Mesenteric fat pad (tissue), 1 donor: ENCODE measurements around the gene CSGALNACT2. TPM values are rescaled to one million over a fixed set of nuclear protein-coding genes. Genes with fewer than 3 reads are reported as not detected.
"Not testable (repeated sequence)": the region's sequence is repeated elsewhere in the genome, so short reads cannot be mapped to it uniquely, and the experiment has no call there.

ENCODE experiments used
- DNase-seq: peaks from one replicate; pipeline ENCODE4 v3.0.0-alpha.2; 2020; ENCODE audit warnings: low spot score
- total RNA-seq: library from RNA; stranded (reverse); fragmentation: NEBNext Ultra II Directional; extraction: Animal tissue kit (Norgen Biotek cat#: 25700); gene quantifications from one replicate; pipeline ENCODE4 v1.2.1, GENCODE V29; 2021
- donor health status: DM: yes; HTN: yes; CAD: no.

Gene CSGALNACT2
- total RNA-seq, 1 donor from 2014 or later: 31.0 TPM

DNA sequence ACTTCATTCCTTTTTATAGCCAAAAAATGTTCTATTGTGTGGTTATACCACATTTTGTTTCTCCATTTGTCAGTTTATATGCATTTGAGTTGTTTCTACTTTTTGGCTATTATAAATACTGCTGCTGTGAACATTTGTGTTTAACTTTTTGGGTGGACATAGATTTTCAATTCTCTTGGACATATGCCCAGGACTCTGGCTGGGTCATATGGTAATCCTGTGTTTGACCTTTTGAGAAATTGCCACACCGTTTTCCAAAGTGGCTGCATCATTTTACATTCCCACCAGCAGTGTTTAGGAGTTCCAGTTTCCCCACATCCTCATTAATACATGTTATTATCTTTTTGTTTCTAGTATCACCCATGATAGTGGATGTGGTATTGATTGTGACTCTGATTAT is 39.4 kb downstream of the CSGALNACT2 start:
- no peak for DNase-seq

- no peak for DNase-seq
Observed at GRCh38 chr10:43181146-43181545, 42.9 kb downstream of the CSGALNACT2 start.

DNA sequence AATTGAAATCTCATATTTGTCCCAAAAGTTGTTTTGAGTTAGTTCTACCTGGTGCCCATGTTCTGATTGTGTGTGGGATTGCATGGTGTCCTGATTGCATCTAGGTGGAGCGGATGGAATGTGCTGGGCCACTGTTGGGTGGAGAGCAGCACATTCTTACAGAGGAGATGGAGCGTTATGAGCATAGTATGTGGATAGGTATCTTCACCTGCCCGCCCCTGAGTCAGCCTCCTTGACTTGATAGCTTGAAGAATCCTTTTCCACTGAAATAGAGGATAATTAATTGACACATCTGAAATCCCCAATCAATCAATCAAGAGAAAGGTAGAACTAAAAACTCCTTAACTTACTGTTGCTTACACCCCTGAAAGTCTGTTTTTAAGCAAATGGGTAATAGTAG is 45.5 kb downstream of the CSGALNACT2 start:
- DNase-seq: not testable (repeated sequence)

- DNase-seq: no peak
Observed at GRCh38 chr10:43186150-43186549, 47.9 kb downstream of the CSGALNACT2 start.

DNA sequence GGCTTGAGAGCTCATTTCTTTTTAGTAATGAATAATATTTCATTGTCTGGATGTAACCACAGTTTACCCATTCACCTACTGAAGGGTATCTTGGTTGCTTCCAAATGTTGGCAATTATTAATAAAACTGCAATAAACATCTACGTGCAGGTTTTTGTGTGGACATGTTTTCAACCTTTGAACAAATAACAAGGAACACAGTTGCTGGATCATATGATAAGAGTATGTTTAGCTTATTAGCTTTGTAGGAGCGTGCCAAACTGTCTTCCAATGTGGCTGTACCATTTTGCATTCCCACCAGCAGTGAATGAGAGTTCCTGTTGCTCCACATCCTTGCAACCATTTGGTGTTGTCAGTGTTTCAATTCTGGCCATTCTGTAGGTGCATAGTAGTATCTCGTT is 49.0 kb downstream of the CSGALNACT2 start:
- no peak for DNase-seq

- no peak for DNase-seq
Observed at GRCh38 chr10:43188702-43189101, 50.5 kb downstream of the CSGALNACT2 start.

- no peak for DNase-seq
Observed at GRCh38 chr10:43190289-43190688, 52.0 kb downstream of the CSGALNACT2 start.

DNA sequence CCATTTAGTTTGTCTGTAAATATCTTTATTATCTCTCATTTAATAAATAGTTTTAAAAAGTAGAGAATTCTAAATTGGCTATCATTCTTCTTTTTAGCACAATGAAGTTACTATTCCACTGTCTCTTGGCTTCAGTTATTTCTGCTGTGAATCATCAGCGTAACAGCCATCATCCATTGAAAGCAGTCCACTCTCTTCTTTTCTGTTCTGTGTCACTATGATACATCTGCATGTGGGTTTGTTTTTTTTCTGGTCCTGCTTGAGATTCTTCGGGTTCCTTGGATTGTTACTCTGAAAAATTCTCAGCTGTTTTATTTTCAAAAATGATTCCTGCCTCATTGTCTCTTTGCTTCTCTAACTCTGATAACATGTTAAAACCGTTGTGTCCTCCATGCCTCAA is 52.5 kb downstream of the CSGALNACT2 start:
- DNase-seq: no peak

DNA sequence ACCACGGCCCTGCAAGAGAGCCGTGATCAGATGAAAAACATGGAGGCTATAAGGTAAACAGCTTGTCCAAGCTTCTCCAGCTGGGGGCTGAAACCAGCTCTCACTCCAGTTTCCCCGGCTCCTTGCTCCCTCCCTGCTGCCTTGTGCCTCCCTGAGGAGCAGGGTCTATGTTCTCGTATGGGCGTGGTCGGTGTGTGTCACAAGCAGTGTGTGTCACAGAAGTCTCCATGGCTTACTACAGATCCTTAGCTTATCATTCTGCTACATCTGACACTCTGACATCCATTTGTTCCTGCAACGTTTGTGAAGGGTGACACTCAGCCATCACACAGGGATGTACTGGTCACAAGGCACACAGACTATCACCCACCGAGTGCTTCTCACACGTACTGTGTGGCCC is 54.6 kb downstream of the CSGALNACT2 start:
- no peak for DNase-seq

DNA sequence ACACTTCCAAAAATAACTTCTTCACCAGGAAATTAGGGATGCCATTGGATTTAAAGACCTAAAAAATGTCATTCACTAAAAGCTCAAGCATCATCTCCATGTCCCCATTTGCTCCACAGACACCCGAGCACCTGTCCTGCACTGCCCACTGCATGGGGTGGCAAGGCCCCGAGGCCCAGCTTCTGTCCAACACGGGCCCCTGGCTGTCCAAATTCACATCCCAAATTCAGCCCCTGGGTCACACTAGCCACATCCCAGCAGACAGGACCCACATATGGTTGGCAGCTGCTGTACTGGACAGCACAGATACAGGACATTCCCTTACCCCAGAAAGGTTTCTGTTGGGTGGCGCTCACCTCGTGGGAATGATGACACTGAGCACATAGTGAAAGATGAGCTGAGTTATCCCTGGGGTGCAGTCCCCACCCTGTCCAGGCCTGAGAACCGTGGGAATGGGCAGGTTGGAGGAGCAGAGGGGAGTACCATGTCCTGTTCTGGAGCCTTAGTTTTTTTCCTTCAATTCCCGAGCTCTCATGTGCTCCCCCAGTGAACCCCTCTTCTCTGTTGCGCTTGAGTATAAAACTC is 55.3 kb downstream of the CSGALNACT2 start:
- no peak for DNase-seq

- no peak for DNase-seq
Observed at GRCh38 chr10:43194266-43194665, 56.0 kb downstream of the CSGALNACT2 start.

DNA sequence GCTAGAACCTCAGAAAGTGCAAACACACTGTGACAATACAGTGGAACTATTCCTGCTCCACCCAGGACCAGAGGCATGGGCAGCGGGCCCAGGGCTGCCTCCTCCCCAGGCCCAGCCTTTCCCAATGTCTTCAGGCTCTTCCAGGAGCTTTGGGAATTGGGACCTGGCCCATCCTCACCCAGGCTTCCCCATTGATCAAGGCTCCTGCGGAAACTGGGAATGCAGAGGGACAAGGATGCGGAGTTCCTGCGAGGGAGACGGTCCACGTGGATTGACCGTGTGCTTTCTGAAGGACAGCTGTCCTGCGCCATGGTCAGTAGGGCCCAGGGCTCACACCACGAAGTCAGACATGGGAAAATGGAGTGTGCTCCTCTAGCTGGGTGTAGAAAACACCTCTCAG is 56.6 kb downstream of the CSGALNACT2 start:
- DNase-seq: no peak

- no peak for DNase-seq
Observed at GRCh38 chr10:43195557-43195956, 57.3 kb downstream of the CSGALNACT2 start.

DNA sequence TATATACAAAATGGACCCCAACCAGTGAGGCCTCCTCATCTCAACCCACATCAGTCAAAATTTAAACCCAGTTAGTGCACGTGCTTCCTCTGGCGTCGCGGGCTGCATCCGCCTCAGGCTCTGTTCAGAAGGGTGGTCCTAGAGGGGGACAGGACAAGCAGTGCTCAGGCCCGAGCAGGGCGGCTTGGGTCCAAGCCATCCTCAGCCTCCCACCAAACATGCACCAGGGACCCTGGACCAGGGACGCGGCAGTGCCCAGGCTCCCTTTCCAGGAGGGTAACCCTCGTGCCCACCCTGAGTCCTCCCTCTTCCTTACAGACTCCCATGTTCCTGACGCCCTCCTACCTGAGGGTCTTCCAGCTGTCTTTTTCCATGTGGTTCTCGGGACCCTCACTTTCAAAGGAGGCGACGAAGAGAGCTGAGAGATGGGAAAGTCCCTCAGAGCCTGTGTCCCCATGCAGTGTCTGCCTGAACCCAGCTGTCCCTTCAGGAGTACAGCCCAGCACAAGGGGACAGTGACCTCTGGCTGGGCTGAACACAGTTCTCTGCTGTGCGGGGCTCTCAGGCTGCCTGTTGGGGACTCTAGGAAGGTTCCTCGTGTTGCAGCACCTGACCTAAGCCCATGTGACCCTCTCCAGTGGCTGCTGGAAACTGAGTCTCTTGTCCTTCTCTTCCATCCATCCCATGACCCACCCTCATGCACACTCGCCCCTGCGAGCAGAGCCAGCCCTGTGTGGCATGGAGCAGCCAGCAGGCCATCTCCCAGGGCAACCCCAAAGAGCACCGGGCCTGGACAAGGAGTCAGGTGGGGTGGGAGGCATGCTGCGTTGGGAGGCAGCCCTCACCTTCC is 58.1 kb downstream of the CSGALNACT2 start:
- no peak for DNase-seq

GRCh38 chr10:43196981-43197833 is 59.0 kb downstream of the CSGALNACT2 start:
- DNase-seq: no peak

- DNase-seq: no peak
Observed at GRCh38 chr10:43197834-43198681, 59.8 kb downstream of the CSGALNACT2 start.

- DNase-seq: no peak
Observed at GRCh38 chr10:43198682-43199005, 60.4 kb downstream of the CSGALNACT2 start.

GRCh38 chr10:43199088-43199683 is 60.9 kb downstream of the CSGALNACT2 start:
- DNase-seq: no peak

GRCh38 chr10:43199684-43200537 is 61.7 kb downstream of the CSGALNACT2 start:
- no peak for DNase-seq
